Right lobe of liver (tissue), 6 donors: ENCODE measurements around the gene PFN1. TPM values are rescaled to one million over a fixed set of nuclear protein-coding genes. Genes with fewer than 3 reads are reported as not detected.
A peak's percentile ranks its signal among the peaks of the same experiment; 100 is the strongest.

Source experiments
- ATAC-seq, 4 donors: fragments of 200-7000 bp; cut with Tn5 transposase; one replicate each; pipeline ENCODE4 v1.9.1; 2020; ENCODE audit warnings: mild to moderate bottlenecking in 4 of 4, moderate library complexity in 4 of 4
- DNase-seq, 3 donors: peaks; one replicate each; pipeline ENCODE4 v3.0.0-alpha.2; 2020
- H3K27ac ChIP-seq, 3 donors: fragments of 200-600 bp; one replicate each; pipeline ENCODE4 v1.8.0; 2022
- H3K27me3 ChIP-seq, 2 donors: fragments of 200-600 bp; one replicate each; pipeline ENCODE4 v1.8.0; 2022
- H3K36me3 ChIP-seq, 4 donors: fragments of 200-600 bp; sonication (generic) in 1 of 4; one replicate each; pipeline versions ENCODE4 v1.5.1 to v1.8.0; 2017 to 2022; ENCODE audit warnings: control low read depth in 1 of 4
- H3K4me1 ChIP-seq, 4 donors: fragments of 200-600 bp; sonication (generic) in 1 of 4; one replicate each; pipeline versions ENCODE4 v1.5.1 to v1.8.0; 2017 to 2022; ENCODE audit warnings: control low read depth in 1 of 4
- H3K4me3 ChIP-seq, 3 donors: fragments of 200-600 bp; one replicate each; pipeline ENCODE4 v1.8.0; 2022
- H3K9me3 ChIP-seq, 4 donors: fragments of 200-600 bp; sonication (generic) in 1 of 4; one replicate each; pipeline versions ENCODE4 v1.5.1 to v1.8.0; 2017 to 2022; ENCODE audit warnings: control low read depth in 1 of 4
- CTCF ChIP-seq, 4 donors: fragments of 200-600 bp in 3 of 4; fragments of 450-650 bp in 1 of 4; IDR thresholded peaks; one replicate each; pipeline versions ENCODE4 v1.5.1 to v1.8.0; 2016 to 2022; ENCODE audit warnings: antibody characterized with exemption in 4 of 4, mild to moderate bottlenecking in 2 of 4
- POLR2A ChIP-seq: fragments of 450-650 bp; IDR thresholded peaks from one replicate; pipeline ENCODE4 v1.6.1; 2017; ENCODE audit warnings: antibody characterized with exemption, mild to moderate bottlenecking
- WGBS: methylation state at CpG from one replicate; pipeline ENCODE4 v1.1.6; 2018; ENCODE audit warnings: low coverage, low lambda C conversion rate; ENCODE audit not compliant: insufficient coverage; ENCODE audit errors: missing lambda C conversion rate; 5-methylcytosine and 5-hydroxymethylcytosine counted together
- intact Hi-C, 2 donors: fragments of 100-400 bp; cut with DNase I; formaldehyde crosslinking; loops; one replicate each; pipeline versions ENCODE4 v1.11.2 to v1.14.1; 2022
- total RNA-seq, 6 experiments: library from RNA; depleted of rRNA in 2 of 6; stranded (reverse); fragments of >200 nt in 2 of 6; fragmentation: NEBNext Ultra II Directional in 3 of 6; extraction: Animal tissue kit (Norgen Biotek cat#: 25700) in 3 of 6; gene quantifications; one replicate each; pipeline versions ENCODE4 v1.1.0 to v1.2.4, GENCODE V29; 2016 to 2023
- donor health status: DM: no; HTN: yes; CAD: no.
- donor health status: DM: no; HTN: no; CAD: no.
- donor health status: DM: no; HTN: no; CAD: no.
- donor health status: DM: no; HTN: yes; CAD: no.
- donor health status: DM: no; HTN: yes; CAD: no.

Gene PFN1
- total RNA-seq, 6 experiments from 2014 or later = 221 to 1,037 (median 292) TPM

- Histone ChIP-seq H3K36me3 (peaks cover 0 to 37% (median 7%) of the 10 kb centered on the region in 4 donors), H3K9me3 (no peaks in the 10 kb centered on the region), H3K27me3 (no peaks in the 10 kb centered on the region), H3K4me1 (peaks cover 0 to 39% (median 8%) of the 10 kb centered on the region in 4 donors), H3K27ac (peak overlapping the region in 2 of 3 donors; percentile 97 to 98), H3K4me3 (peak overlapping the region; percentile 86 to 100 (median 91))
- intact Hi-C loops = no loop called here
- WGBS = 18% methylated on average over 12 of the region's 16 CpGs
- no peak for DNase-seq
- ATAC-seq = no peak
- no peak for TF ChIP-seq POLR2A
- TF ChIP-seq CTCF (IDR thresholded peaks at IDR 0.05) = no peak
These were observed 1.9 kb downstream of the PFN1 start for GRCh38 chr17:4946312-4946976.

- ATAC-seq (no peak), DNase-seq (no peak)
- H3K27me3 ChIP-seq = no peaks in the 10 kb centered on the region
- peak overlapping the region; percentile 86 to 100 (median 91) for H3K4me3 ChIP-seq
- TF ChIP-seq POLR2A (no peak), CTCF (IDR thresholded peaks at IDR 0.05) (no peak)
- H3K9me3 ChIP-seq = no peaks in the 10 kb centered on the region
- WGBS = 12% methylated on average over 3 of the region's 4 CpGs
- intact Hi-C loops = no loop called here
- H3K4me1 ChIP-seq = peaks cover 0 to 40% (median 8%) of the 10 kb centered on the region in 4 donors
- H3K27ac ChIP-seq = peak overlapping the region in 2 of 3 donors; percentile 6 to 98
- H3K36me3 ChIP-seq = peaks cover 0 to 37% (median 7%) of the 10 kb centered on the region in 4 donors
These were observed 2.4 kb downstream of the PFN1 start for GRCh38 chr17:4945944-4946280.

DNA sequence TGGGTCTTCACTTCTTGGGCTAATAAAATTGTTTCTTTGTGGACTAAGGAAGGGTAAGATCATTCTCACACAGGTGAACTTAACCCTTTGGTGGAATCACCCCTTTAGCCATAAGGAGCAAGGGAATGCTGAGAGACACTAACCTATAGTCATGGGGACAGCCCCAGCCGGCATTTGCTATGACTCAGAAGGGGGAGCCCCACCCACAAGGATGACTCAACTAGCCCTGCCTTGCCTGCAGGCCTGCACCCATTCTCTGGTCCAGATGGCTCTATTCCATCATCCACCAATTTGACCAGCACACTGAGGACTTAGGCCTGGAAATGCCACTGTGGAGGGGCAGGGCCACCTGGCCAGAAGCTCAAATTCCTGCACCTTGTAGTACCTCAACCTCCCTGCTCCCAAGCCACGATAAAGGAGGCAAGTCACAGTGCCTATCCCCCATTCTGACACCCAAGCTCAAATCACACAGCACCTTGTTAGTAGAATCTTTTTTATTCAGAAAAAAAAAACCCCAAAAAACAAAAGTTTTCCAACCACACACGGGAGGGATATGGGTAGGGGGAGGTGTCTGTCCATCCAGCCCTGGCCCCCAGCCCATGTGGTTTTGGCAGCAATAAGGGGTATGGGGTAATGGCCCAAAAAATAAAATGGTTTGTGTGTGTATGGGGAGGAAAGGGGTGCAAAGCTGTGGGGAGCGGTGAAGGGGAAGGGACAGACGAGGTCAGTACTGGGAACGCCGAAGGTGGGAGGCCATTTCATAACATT, 3.0 kb downstream of the PFN1 start:
- Histone ChIP-seq H3K27me3 (no peaks in the 10 kb centered on the region), H3K4me1 (peaks cover 0 to 35% (median 6%) of the 10 kb centered on the region in 4 donors), H3K27ac (peak overlapping the region in 2 of 3 donors; percentile 37 to 98), H3K4me3 (peak overlapping the region in 2 of 3 donors; percentile 2 to 10), H3K36me3 (peaks cover 0 to 37% (median 7%) of the 10 kb centered on the region in 4 donors), H3K9me3 (no peaks in the 10 kb centered on the region)
- DNase-seq (peak in 2 of 3 donors; percentile 82), ATAC-seq (peak in 3 of 4 donors; percentile 1 to 49 (median 16))
- TF ChIP-seq POLR2A (peak; percentile 69), CTCF (IDR thresholded peaks at IDR 0.05) (no peak)
- intact Hi-C loops = no loop called here
- 18% methylated on average over 7 of the region's 7 CpGs for WGBS

GRCh38 chr17:4944554-4945175, 3.7 kb downstream of the PFN1 start:
- intact Hi-C loops = no loop called here
- Histone ChIP-seq H3K27ac (peak overlapping the region in 2 of 3 donors; percentile 37 to 98), H3K36me3 (peaks cover 0 to 37% (median 7%) of the 10 kb centered on the region in 4 donors), H3K27me3 (no peaks in the 10 kb centered on the region), H3K4me1 (peaks cover 0 to 34% (median 6%) of the 10 kb centered on the region in 4 donors), H3K4me3 (no peak overlapping the region), H3K9me3 (no peaks in the 10 kb centered on the region)
- 12% methylated on average over 3 of the region's 8 CpGs for WGBS
- TF ChIP-seq POLR2A (no peak), CTCF (IDR thresholded peaks at IDR 0.05) (no peak)
- ATAC-seq = no peak
- no peak for DNase-seq
